GM19438 (cell line): Measurements from ENCODE around the gene C17orf78.
A peak's percentile ranks its signal among the peaks of the same experiment; 100 is the strongest.
"Not testable (repeated sequence)": the region's sequence is repeated elsewhere in the genome, so short reads cannot be mapped to it uniquely, and the experiment has no call there.

Source experiments
- ATAC-seq: cut with Tn5 transposase; IDR thresholded peaks from one replicate; pipeline ENCODE4 v1.9.1; 2021; ENCODE audit warnings: low read depth; ENCODE audit not compliant: unreplicated experiment

The C17orf78 gene

GRCh38 chr17:37385474-37385990 is 9.7 kb downstream of the C17orf78 start:
- ATAC-seq = no peak

GRCh38 chr17:37386462-37386861 is 10.7 kb downstream of the C17orf78 start:
- no peak for ATAC-seq

GRCh38 chr17:37388266-37388665 is 12.5 kb downstream of the C17orf78 start:
- no peak for ATAC-seq

GRCh38 chr17:37389160-37389559 is 13.4 kb downstream of the C17orf78 start:
- ATAC-seq = no peak

GRCh38 chr17:37391146-37391545 is 15.4 kb downstream of the C17orf78 start:
- no peak for ATAC-seq

- ATAC-seq = no peak
These were observed 16.3 kb downstream of the C17orf78 start for GRCh38 chr17:37392024-37392590.

- no peak for ATAC-seq
These were observed 17.6 kb downstream of the C17orf78 start for GRCh38 chr17:37393352-37393751.

GRCh38 chr17:37399265-37399803 is 23.5 kb downstream of the C17orf78 start:
- ATAC-seq = no peak

- no peak for ATAC-seq
These were observed 24.7 kb downstream of the C17orf78 start for GRCh38 chr17:37400505-37400904.

GRCh38 chr17:37405522-37405921 is 29.7 kb downstream of the C17orf78 start:
- not testable (repeated sequence) for ATAC-seq

- ATAC-seq = no peak
These were observed 30.3 kb downstream of the C17orf78 start for GRCh38 chr17:37405955-37406634.

GRCh38 chr17:37406635-37407461 is 31.1 kb downstream of the C17orf78 start, which contains the start of the genes ACACA and TADA2A:
Gene ACACA (minus strand): TSS chr17:37406836. CDS start chr17:37406299, 537 bp downstream.
Gene TADA2A (plus strand): TSS chr17:37406886. CDS start chr17:37411366, 4,480 bp downstream.
- ATAC-seq = peak; percentile 84

GRCh38 chr17:37408145-37408479 is 32.3 kb downstream of the C17orf78 start:
- not testable (repeated sequence) for ATAC-seq

- no peak for ATAC-seq
These were observed 34.6 kb downstream of the C17orf78 start for GRCh38 chr17:37410357-37410756.

GRCh38 chr17:37413875-37414519 is 38.2 kb downstream of the C17orf78 start:
- ATAC-seq = no peak

- ATAC-seq = no peak
These were observed 42.1 kb downstream of the C17orf78 start for GRCh38 chr17:37417852-37418251.

GRCh38 chr17:37422971-37423625 is 47.3 kb downstream of the C17orf78 start:
- ATAC-seq = no peak

GRCh38 chr17:37425268-37425667 is 49.5 kb downstream of the C17orf78 start:
- no peak for ATAC-seq

GRCh38 chr17:37429039-37429438 is 53.3 kb downstream of the C17orf78 start:
- no peak for ATAC-seq

- ATAC-seq = no peak
These were observed 53.7 kb downstream of the C17orf78 start for GRCh38 chr17:37429453-37429852.
